ENCODE results near the gene GPX7.
A peak's percentile ranks its signal among the peaks of the same experiment; 100 is the strongest.
"Not testable (repeated sequence)": the region's sequence is repeated elsewhere in the genome, so short reads cannot be mapped to it uniquely, and the experiment has no call there.

The GPX7 gene

DNA sequence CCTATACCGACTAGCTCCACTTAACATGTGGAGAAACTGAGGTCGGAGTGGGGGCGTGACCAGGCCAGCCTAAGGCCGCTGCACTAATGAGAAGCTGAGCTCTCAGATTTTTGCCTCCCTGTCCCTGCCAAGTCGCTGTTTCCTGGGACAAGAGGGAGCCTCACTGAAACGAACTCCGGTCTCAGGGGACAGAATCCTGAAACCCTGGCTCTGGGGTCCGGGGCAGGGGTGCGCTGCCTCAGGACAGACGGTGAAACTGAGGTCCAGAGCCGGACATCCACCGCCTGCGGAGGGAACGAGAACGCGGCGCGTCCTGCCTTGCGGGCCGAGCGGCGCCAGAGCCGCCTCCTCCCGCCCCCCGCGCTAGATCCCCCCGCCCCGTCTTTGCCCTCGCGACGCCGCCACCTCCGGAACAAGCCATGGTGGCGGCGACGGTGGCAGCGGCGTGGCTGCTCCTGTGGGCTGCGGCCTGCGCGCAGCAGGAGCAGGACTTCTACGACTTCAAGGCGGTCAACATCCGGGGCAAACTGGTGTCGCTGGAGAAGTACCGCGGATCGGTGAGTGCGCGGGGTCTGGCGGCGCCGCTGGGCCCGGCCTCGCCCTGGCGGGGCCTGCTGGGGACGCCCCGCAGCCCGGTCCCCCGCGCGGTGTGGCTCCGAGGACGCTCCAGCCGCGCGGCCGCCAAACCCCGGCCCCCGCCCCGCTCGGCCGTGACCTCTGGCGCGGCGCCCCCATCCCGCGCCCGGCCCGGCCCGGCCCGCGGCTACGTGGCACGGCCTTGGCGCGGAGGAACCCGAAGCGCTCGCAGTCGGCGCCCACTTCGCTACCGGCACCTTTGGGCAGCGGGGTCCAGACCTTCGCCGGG is at the start of gene GPX7:
TSS of gene GPX7 (plus strand) at position 381 of the 865 bp plus-strand sequence. CDS start at position 420, 39 bp downstream.
- peak in 2 of 3 experiments; percentile 79 to 81 for DNase-seq

DNA sequence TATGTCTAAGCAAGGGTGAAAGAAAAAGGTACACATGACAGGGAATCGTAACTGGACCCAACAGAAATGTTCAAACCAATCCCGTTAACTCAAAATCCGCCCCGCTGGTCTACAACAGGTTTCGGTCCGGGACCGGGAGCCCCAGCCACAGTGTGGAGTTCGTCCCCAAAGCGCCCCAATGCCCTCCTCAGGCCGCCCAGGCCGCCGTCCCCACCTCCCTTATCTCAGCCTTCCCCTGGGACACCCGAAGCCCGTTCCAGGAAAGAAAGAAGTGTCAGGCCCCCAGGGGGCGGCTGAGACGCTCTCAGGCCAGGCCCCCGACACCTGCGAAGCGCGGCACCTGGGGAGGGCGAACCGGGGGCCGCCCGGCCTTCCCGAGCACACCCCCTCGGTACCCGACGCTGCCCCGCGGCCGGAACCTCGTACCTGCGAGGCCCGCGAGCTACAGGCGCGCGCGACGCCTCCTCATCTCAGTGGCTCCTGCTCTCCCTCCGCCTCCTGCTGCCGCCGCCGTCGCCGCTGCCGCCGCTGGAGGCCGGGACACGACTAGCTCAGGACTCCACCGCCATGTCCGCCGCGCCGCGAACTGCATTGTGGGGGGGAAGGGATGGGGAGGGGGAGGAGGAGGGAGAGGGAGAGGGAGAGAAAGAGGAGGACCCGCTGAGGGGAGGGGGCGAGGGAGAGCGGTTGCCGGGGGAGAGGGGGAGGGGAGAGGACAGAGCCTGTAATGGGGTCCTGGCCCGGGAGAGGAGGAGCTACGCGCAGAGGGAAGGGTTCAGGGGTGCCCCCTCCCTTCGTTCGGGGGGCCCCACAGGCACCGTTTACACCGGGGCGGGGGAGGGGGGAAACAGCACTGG is 49.4 kb upstream of the GPX7 start, which contains the start of gene TUT4:
TSS of gene TUT4 (minus strand) at position 588 of the 857 bp plus-strand sequence. CDS start 26,812 bp downstream, outside the sequence.
- DNase-seq, result peak; percentile 74 to 95 (median 91)

DNA sequence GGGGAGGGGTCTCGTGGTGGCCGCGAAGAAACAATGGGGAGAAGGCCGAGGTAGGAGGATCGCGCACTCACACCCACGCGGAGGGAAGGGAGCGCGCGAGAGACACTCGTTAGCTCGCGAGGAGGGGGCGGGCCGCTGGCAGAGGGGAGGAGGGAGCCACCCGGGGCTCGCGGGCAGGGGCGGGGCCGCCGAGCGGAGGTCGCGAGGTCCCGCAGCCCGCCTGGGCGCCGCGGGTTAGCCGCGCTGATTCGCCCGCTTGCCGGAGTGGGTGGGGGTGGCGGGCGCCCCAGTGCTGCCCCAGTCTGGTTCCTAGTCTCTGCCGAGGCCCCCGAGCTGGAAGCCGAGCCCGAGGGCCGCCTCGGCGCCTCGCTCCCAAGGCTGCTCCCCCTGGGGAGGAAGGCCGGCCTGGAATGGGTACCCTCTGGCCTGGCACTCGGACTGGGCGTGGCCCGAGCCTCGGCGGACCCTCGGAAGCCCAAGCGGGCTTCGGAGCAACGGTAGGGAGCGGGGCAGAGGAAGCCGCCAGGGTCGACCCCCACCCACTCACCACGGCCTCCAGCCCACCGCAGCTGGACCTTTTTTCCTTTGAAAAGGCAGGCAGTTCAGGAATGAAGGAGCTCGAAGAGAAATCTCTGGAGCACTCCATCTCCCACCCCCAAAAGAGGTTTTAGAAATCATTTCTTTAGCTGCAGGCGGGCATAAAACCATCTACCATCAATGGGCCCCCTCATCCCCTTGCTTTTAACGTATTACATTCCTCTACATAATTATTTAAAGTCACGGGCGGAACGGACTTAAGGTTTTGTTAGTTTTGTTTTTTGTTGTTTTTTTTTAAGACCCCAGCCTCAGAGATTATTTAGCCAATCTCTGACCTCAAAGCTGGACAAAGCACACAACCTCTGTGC is 48.6 kb upstream of the GPX7 start:
- peak; percentile 70 to 95 (median 87) for DNase-seq

DNA sequence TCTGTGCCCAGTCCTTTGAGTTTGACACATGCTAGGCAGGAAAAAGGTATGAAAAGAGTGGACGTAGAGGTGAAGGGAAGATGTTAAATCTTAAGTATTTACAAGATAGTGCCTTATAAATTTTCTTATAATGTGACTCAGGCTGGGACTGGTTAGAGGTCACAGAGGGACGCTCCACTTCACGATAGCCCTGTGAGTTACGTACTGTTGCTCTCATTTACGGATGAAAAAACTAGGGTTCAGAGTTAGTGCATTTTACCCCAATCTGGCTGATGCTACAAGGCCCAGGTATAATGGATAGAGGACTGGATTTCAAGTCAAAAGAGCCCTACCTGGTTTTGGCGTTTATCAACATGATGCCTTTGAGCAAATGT is 47.9 kb upstream of the GPX7 start:
- peak in 2 of 3 experiments; percentile 46 to 74 for DNase-seq

DNA sequence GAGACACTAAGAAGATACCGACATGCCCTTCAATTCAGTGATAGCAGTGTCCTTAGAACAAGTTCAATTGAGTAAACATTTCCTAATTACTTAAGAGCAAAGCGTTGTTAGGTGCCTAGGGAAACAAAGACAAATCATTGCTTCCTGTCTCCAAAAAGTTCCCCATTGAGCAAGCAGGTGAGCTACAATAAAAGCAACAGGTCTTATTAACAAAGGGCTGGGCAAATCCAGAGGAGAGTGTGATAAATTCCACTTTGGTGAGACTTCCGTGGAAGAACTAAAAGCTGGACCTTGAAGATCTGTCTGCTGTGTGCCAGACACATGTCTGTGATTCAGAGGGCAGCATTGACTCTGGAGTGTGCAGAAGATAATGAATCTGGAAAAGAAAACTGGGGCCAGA is 47.4 kb upstream of the GPX7 start:
- DNase-seq, result peak; percentile 54 to 86 (median 79)

DNA sequence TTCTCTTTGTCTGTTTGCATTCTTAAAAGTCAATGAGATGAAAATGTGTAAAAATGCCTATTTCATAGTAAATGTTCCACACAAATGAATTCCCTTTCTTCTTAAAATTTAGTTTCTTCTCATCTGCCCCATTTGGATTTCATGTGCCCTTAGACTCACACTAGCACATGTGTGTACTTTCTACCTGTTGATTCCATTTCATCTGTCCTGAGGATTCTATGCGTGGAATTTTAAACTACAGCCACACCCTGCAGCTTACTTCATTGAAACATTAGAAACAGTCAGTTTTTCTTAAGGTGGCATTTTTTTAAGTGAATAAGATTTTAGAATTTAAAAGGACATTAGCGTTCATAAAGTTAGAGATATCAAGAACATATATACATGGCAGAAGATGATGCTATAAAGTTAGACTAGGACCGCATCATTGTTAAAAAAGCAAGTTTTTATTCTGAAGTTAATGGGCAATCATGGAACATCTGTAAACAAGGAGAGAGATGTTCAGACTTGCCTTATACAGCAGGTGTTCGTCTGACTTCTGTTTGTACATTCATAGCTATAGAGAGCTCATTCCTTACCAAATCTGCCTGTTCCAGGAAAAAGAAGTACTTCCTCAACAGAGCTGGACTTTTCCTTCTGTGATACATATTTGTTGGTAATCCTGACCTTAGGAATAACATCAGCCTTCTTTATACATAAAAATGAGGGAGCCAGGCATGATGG is 45.4 kb upstream of the GPX7 start:
- DNase-seq, result peak in 1 of 3 experiments; percentile 21

DNA sequence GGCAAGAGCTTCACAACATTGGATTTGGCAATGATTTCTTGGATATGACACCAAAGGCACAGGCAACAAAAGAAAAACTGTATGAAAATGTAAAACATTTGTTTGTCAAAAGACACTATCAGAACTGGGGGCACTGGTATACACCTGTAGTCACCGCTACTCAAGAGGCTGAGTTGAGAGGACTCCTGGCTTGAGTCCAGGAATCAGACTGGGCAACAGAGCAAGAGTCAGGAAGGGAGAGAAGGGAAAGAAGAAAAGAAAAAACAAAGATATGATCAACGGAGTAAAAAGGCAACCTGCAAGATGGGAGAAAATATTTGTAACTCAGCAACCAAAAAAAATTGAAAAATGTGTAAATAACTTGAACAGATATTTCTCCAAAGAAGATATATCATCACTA is 43.2 kb upstream of the GPX7 start:
- peak in 2 of 3 experiments; percentile 51 to 56 for DNase-seq

DNA sequence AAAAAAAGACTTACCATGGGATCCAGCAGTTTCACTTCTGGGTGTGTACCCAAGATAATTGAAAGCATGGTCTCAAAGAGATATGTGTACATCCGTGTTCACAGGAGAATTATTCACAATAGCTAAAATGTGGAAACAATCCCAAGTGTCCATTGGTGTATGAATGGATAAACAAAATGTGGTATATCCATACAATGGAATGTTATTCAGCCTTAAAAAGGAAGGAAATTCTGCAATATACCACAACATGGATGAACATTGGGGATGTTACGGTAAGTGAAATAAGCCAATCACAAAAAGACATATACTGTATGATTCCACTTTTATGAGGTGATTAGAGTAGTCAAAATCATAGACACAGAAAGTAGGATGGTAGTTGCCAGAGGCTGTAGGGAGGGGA is 42.3 kb upstream of the GPX7 start:
- no peak for DNase-seq

DNA sequence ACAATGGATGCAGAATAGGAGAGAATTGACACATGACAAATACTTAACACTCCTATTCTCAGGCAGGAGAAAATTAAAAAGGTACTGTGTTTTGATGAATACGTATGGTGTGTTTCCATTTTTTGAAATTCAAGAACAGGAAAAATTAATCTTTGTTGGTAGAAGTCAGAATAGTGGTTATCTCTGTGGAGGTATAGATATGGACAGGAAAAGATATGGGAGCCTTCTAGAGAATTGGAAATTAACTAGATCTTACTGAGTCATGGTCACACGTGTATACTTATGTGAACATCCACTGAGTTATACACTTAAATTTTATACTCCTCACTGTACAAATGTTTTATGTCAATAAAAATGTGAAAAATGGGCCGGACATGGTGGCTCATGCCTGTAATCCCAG is 39.4 kb upstream of the GPX7 start:
- DNase-seq, result no peak

DNA sequence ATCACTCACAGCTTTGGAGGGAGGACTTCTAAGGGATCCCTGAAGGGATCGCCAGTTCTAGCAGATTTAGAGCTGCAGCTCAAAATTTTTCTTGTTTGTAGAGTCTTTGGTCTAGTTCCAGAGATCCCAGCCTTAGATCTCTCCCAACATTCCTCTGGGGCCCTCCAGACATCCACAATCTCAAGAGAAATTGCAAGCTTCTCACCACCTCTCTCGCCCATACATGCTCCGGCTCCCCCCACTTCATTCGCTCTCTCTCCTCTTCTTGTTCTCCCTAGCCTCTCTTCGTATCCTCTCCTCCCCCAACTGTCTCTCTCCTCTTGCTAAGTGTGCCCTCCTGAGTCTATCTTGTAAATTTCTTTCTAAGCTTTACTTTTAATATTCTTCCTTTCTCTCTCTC is 34.2 kb upstream of the GPX7 start:
- no peak for DNase-seq

DNA sequence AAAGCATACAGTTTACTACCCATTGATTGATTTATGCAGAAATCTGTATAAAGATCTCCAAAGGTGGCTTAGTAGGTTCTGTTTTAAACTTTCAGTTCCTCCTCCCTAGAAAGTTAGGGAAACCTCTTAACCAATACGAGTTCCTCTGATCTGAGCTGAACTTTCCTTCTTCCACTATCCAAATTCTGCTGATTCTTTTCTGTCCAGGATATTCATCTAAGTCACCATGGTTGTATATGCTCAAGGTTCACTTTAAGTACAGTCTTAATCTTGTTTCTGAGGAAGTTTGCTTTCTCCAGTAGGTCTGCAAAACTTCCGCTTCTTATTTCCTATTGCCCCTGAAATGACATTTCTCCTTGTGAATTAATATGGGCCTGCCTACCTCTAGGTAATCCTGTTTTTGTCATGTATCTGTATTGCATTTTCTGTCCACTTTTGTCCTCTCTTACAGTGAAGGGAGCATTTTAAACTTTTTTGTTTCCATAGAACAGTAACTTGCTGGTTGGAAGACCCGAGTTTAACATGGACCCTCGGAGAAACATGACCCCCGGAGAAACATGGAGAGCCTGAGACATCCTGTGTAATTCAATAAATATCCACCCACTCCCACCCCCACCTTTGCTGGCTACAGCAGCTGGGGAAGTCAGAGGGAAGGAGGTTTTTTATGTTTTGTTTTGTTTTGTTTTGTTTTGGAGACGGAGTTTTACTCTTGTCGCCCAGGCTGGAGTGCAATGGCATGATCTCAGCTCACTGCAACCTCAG is 32.5 kb upstream of the GPX7 start:
- no peak for DNase-seq

DNA sequence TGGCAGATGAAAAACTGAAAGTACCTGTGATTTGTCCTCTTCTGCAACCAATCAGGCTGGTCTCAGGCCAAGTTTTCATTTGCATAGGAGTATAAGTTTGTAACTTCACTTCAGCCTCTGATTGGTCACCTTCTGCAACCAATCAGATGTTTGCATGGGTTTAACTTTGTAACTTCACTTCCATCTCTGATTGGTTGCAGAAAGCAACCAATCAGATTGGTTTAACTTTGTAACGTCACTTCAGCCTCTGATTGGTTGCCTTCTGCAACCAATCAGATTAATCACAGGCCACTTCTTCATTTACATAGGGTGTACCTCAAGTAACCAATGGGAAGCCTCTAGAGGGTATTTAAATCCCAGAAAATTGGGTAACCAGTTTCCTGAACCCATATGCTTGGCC is 30.4 kb upstream of the GPX7 start:
- DNase-seq, result no peak

DNA sequence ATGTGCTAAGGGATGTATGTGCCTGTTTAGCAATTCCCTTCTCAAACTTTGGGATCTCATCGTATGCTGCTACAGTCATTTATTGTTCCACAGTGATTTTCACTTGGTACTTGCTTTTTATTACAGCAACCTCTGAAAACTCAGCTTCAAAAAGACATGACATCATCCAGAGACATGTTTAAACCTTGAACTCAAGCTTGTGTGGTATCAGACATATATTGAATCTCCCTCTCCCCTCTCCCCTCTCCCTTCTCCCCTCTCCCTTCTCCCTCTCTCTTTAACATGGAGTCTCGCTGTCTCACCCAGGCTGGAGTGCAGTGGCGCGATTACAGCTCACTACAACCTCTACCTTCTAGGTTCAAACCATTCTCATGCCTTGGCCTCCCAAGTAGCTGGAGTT is 29.8 kb upstream of the GPX7 start:
- no peak for DNase-seq

DNA sequence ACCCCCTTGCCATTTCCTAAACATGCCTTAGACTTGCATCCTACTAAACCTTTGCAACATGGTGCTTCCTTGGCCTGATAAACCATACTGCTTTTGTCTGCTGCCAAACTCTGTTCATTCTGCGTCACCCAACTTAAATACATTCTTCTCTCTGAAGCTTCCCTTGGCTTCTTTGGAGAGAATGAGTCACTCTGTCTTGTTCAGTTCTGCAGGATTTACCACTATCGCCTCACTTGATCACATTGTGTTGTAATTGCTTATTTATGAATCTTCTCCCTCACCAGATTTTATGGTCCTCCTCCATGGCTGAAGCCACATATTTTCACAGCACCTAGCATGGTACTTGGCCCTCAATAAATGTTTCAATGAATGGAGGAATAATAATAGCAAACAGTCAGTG is 27.6 kb upstream of the GPX7 start:
- peak in 1 of 3 experiments; percentile 13 for DNase-seq

DNA sequence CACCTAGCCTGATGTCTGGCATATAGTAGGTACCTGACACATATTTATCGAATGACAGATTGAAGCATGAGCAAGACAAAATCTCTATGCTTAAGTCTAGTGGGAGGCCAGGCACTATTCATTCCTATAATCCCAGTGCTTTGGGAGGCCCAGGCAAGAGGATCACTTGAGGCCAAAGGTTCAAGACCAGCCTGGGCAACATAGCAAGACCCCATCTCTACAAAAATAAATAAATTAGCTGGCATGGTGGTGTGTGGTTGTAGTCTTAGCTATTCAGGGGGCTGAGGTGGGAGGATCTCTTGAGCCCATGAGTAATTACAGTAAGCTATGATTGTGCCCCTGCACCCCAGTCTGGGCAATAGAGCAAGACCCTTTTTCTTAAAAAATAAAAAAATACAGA is 26.1 kb upstream of the GPX7 start:
- no peak for DNase-seq

DNA sequence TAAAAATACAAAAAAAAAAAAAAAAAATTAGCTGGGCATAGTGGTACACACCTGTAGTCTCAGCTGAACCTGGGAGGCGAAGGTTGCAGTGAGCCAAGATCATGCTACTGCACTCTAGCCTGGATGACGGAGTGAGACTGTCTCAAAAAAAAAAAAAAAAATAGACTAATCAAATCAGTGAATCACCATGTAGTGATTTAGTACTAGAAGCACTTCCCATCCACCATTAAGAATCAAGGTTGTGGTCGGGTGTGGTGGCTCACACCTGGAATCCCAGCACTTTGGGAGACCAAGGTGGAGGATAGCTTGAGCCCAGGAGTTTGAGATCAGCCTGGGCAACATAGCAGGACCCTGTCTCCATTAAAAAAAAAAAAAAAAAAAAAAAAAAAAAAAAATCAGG is 24.1 kb upstream of the GPX7 start:
- not testable (repeated sequence) for DNase-seq

DNA sequence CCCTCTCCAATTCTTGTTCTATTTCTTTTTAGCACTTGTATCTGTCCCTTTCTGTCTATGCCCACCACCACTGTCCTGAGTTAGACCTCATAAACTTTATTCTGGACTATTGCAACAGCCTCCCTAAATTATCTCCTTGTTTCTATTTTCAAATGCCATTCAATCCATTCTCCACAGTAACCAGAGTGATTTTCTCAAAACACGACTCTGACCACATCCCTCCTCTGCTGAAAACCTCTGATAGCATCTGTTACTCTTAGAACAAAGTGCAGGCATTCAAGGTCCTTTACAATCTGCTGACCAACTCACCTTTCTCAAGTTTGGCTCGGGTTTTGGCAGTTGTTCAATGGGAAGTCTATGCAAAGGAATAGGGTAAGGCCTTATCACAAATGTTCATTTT is 22.8 kb upstream of the GPX7 start:
- DNase-seq, result no peak

DNA sequence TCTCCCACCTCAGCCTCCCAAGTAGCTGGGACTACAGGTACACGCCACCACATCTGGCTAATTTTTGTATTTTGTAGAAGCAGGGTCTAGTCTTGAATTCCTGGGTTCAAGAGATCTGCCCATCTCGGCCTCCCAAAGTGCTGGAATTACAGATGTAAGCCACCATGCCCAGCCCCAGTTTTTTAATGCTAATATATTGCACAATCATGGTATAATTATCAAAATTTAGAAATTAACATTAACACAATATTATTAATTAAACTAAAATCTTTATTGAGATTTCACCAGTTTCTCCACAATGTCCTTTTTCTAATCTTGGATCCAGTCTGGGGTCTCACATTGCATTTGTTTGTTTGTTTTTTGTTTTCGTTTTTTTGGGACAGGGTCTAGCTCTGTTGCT is 21.9 kb upstream of the GPX7 start:
- DNase-seq, result no peak

DNA sequence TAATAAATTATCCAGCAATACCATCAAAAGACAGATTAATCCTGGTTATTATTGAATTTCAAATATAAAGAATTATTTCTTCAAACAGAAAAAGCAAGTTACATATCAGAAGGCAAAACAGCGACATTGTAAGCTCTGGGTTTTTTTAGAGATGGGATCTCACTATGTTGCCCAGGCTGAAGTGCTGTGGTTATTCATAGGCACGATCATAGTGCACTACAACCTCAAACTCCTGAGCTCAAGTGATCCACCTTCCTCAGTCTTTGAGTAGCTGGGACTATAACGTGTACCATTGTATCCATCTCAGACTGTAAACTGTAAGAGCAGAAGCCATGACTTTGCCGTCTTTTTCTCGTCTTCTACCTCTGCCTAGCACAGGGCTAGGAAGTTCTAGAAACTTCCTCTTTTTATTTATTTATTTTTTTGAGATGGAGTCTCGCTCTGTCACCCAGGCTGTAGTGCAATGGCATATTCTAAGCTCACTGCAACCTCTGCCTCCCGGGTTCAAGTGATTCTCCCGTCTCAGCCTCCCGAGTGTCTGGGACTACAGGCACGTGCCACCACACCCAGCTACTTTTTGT is 20.0 kb upstream of the GPX7 start:
- DNase-seq, result no peak

DNA sequence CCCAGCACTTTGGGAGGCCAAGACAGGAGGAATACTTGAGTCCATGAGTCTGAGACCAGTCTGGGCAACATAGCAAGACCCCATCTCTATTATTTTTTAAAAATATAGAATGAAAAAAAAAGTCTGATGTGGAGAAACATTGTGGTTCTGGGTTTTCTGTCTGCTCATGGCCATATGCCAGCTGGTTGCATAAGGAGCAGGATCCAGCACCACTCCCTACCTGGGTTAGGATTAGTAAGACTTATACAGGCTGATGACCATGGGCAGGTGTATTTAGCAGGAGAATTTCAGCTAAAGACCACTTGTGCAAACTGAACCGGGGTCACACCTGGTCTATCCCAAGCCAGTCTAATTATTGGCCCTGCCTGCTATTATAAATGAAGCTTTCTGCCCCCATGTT is 16.7 kb upstream of the GPX7 start:
- no peak for DNase-seq

DNA sequence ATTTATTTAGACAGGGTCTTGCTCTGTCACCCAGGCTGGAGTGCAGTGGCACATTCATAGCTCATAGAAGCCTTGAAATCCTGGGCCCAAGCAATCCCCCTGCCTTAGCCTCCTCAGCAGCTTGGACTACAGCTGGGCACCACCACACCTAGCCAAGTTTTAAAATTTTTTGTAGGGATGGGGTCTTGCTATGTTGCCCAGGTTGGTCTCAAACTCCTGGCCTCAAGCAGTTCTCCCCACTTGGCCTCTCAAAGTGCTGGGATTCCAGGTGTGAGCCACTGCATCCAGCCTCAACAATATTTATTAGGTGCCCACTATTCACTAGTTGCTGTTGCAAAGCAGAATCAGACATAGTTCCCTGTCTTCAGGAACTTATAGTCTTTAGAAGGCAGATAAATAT is 14.1 kb upstream of the GPX7 start:
- DNase-seq, result no peak
